MCF 10A (cell line): ENCODE data around the gene CYB561D1. TPM values are rescaled to one million over a fixed set of nuclear protein-coding genes. Genes with fewer than 3 reads are reported as not detected.

Source experiments
- BruUV-seq: library from RNA; stranded (reverse); fragments of 400-500 nt; replicated peaks from 2 replicates; lab custom pipeline; 2021; lab: Mats Ljungman, UMichigan
- CTCF ChIA-PET: fragments of 300-600 bp; sonication (Branson Sonifier 250); formaldehyde crosslinking; extraction: SDS; loops from one replicate; lab custom pipeline; 2021; ENCODE audit warnings: antibody characterized with exemption, inconsistent platforms; lab: Yijun Ruan, JAX
- POLR2A ChIA-PET: fragments of 300-600, 350-650 bp; sonication (Branson Sonifier 250); formaldehyde crosslinking; extraction: SDS; loops from one replicate; lab custom pipeline; 2020; ENCODE audit warnings: antibody characterized with exemption, inconsistent platforms; lab: Yijun Ruan, JAX
- DNase-seq: peaks from one replicate; pipeline ENCODE4 v3.0.0-alpha.2; 2018; ENCODE audit not compliant: unreplicated experiment
- H3K27ac Mint-ChIP-seq: one replicate; pipeline ENCODE4 v1.8.0; 2022; ENCODE audit warnings: mild to moderate bottlenecking, low read depth, mixed read lengths; ENCODE audit not compliant: unreplicated experiment
- H3K27me3 Mint-ChIP-seq: one replicate; pipeline ENCODE4 v1.8.0; 2022; ENCODE audit warnings: mixed read lengths; ENCODE audit not compliant: insufficient read depth, unreplicated experiment
- H3K36me3 Mint-ChIP-seq: one replicate; pipeline ENCODE4 v1.8.0; 2022; ENCODE audit warnings: mild to moderate bottlenecking, moderate library complexity, mixed read lengths; ENCODE audit not compliant: insufficient read depth, unreplicated experiment
- H3K4me1 Mint-ChIP-seq: one replicate; pipeline ENCODE4 v1.8.0; 2022; ENCODE audit warnings: mixed read lengths; ENCODE audit not compliant: insufficient read depth, unreplicated experiment
- H3K4me3 Mint-ChIP-seq: one replicate; pipeline ENCODE4 v1.8.0; 2022; ENCODE audit warnings: mild to moderate bottlenecking, moderate library complexity, mixed read lengths; ENCODE audit not compliant: unreplicated experiment
- H3K9me3 Mint-ChIP-seq: one replicate; pipeline ENCODE4 v1.8.0; 2022; ENCODE audit warnings: mixed read lengths; ENCODE audit not compliant: unreplicated experiment
- CTCF ChIP-seq: fragments of 200-600 bp; IDR thresholded peaks from one replicate; pipeline ENCODE4 v1.8.0; 2022; ENCODE audit warnings: antibody characterized with exemption, mild to moderate bottlenecking; ENCODE audit not compliant: unreplicated experiment
- intact Hi-C: fragments of 100-400 bp; cut with micrococcal nuclease; formaldehyde crosslinking; loops from 2 replicates; pipeline ENCODE4 v1.14.1; 2022
- total RNA-seq: library from RNA; stranded (reverse); gene quantifications from 2 replicates; pipeline ENCODE4 v1.2.3, GENCODE V29; 2022

Gene CYB561D1
- total RNA-seq, 1 experiment from 2014 or later: 6.9 TPM

GRCh38 chr1:109491372-109491771 is 2.5 kb upstream of the CYB561D1 start:
- Mint-ChIP-seq H3K27me3 (no peaks in the 10 kb centered on the region), H3K4me3 (no peak overlapping the region), H3K27ac (no peak overlapping the region), H3K36me3 (peaks cover 22% of the 10 kb centered on the region), H3K9me3 (no peaks in the 10 kb centered on the region), H3K4me1 (no peaks in the 10 kb centered on the region)
- DNase-seq: no peak
- intact Hi-C loops: loop anchor here (5.0 kb wide), 1 partner anchor 64 kb away; the partner anchor contains the start of gene PSMA5
- ChIA-PET POLR2A (interaction anchor here (1.1 to 5.6 kb wide), 2 partner anchors 39 to 252 kb away, joined by 3 to 38 read pairs; no protein-coding TSS in a partner anchor), CTCF (interaction anchor here (0.6 to 40.0 kb wide), 21 partner anchors 8 to 690 kb away, joined by 3 to 1071 read pairs (median 4); partner anchors contain the start of genes AMIGO1 and GPR61)
- BruUV-seq: no TSS peak
- no peak for TF ChIP-seq CTCF

- Mint-ChIP-seq H3K36me3 (peaks cover 23% of the 10 kb centered on the region), H3K4me3 (no peak overlapping the region), H3K27me3 (no peaks in the 10 kb centered on the region), H3K4me1 (no peaks in the 10 kb centered on the region), H3K9me3 (no peaks in the 10 kb centered on the region), H3K27ac (no peak overlapping the region)
- no peak for TF ChIP-seq CTCF
- CTCF ChIA-PET: interaction anchor here (0.6 to 40.0 kb wide), 20 partner anchors 8 to 578 kb away, joined by 3 to 1071 read pairs (median 4); partner anchors contain the start of genes AMIGO1, AMPD2, ATXN7L2 and GNAT2
- intact Hi-C loops: loop anchor here (5.0 kb wide), 1 partner anchor 65 kb away; the partner anchor contains the start of gene PSMA5
- no TSS peak for BruUV-seq
- POLR2A ChIA-PET: interaction anchor here (1.0 to 5.6 kb wide), 5 partner anchors 23 to 210 kb away, joined by 3 to 38 read pairs (median 4); partner anchors contain the start of gene PSRC1
- DNase-seq: no peak
These were observed 1.1 kb upstream of the CYB561D1 start for GRCh38 chr1:109492779-109493178.

GRCh38 chr1:109493227-109493626 is 667 bp upstream of the CYB561D1 start:
- Mint-ChIP-seq H3K9me3 (no peaks in the 10 kb centered on the region), H3K4me1 (no peaks in the 10 kb centered on the region), H3K4me3 (peak overlapping the region; percentile 98), H3K27me3 (no peaks in the 10 kb centered on the region), H3K36me3 (peaks cover 20% of the 10 kb centered on the region), H3K27ac (no peak overlapping the region)
- POLR2A ChIA-PET: interaction anchor here (0.6 to 5.6 kb wide), 11 partner anchors 9 to 801 kb away, joined by 3 to 38 read pairs (median 4); partner anchors contain the start of genes ATXN7L2, PRPF38B and PSRC1
- no TSS peak for BruUV-seq
- DNase-seq: no peak
- intact Hi-C loops: loop anchor here (5.0 kb wide), 1 partner anchor 66 kb away; the partner anchor contains the start of gene PSMA5
- CTCF ChIA-PET: interaction anchor here (0.6 to 40.0 kb wide), 21 partner anchors 9 to 578 kb away, joined by 3 to 1071 read pairs (median 3); partner anchors contain the start of genes AMIGO1, AMPD2, ATXN7L2 and GNAT2
- no peak for TF ChIP-seq CTCF

GRCh38 chr1:109495738-109496137 is 1.8 kb downstream of the CYB561D1 start:
- Mint-ChIP-seq H3K36me3 (peaks cover 13% of the 10 kb centered on the region), H3K27ac (no peak overlapping the region), H3K9me3 (no peaks in the 10 kb centered on the region), H3K4me1 (no peaks in the 10 kb centered on the region), H3K27me3 (no peaks in the 10 kb centered on the region), H3K4me3 (peak overlapping the region; percentile 98)
- TF ChIP-seq CTCF: no peak
- POLR2A ChIA-PET: interaction anchor here (1.0 kb wide), 1 partner anchor 255 kb away, joined by 3 read pairs; no protein-coding TSS in a partner anchor
- DNase-seq: no peak
- CTCF ChIA-PET: interaction anchor here (0.6 to 40.0 kb wide), 5 partner anchors 11 to 278 kb away, joined by 3 to 1071 read pairs (median 7); partner anchors contain the start of genes ATXN7L2 and GPR61
- no TSS peak for BruUV-seq
- intact Hi-C loops: no loop called here
